Measurements from ENCODE around the gene IGF2BP2.
"Not testable (repeated sequence)": the region's sequence is repeated elsewhere in the genome, so short reads cannot be mapped to it uniquely, and the experiment has no call there.

Gene IGF2BP2

DNA sequence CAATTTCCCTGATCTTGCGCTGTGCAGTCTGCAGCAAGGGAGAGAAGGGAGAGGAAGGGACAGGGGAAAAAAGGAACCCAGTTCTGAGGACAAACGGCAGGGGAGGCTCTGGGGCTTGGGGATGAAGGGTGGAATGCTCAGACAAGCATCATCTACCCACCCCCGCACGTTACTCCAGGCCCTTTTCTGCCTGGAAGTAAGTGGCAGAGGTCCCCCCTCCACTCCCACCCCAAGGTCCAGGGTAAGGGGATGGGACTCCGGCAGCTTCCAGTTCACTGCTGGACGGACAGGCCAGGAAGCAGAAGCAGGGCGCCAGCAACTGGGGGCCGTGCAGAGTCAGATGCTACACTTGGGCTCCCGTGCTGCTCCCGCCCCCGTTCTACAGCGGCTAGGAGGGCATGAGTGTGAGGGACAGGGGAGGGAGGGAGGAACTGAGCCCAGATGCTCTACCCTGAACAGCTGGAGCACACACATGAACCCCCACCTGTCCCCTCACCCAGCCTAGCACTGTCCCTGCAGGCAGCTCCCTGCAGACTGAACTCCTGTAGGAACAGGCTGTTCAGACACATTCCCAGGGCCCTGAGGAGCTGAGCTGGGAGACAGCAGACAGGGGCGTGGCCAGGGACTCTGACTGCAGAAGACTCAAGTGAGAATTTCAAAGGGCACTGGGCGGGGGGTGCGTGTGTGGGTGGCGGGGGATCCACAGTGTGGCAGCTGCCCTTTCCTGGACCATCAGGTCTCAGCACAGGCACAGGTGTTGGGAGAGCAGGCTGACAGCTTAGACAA is 179.1 kb downstream of the IGF2BP2 start:
- no peak for DNase-seq (ENCODE audit: low read depth in 2 of 2)

GRCh38 chr3:185645191-185645590 is 179.7 kb downstream of the IGF2BP2 start:
- not testable (repeated sequence) for DNase-seq (ENCODE audit: low read depth in 2 of 2)

GRCh38 chr3:185640308-185640707 is 184.5 kb downstream of the IGF2BP2 start:
- no peak for DNase-seq (ENCODE audit: low read depth in 2 of 2)

DNA sequence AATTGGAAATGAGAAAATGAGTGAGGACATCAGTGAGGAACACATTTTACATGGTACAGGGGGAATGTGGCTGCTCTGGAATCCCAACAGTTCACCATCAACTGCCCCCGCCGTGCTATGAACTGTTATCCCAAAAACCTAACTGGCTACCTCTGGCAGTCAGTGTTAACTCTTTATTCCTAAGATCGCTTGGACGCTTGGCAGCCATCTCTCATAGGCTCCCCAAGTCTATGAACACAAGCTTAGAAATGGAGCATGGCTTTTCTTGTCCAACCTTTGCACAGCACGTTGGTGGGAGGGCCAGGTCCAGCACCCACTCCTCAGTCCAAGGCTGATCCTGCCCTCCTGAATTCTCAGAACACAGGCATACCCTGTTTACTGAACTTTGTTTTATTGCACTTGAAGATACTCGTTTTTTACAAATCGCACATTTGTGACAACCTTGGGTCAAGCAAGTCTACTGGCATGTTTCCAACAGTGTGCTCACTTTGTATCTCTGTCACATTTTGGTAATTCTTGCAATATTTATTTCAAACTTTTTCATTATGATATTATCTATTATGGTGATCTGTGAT is 185.1 kb downstream of the IGF2BP2 start:
- DNase-seq (ENCODE audit: low read depth in 2 of 2), result no peak

GRCh38 chr3:185638651-185639050 is 186.2 kb downstream of the IGF2BP2 start:
- DNase-seq (ENCODE audit: low read depth in 2 of 2), result not testable (repeated sequence)

- DNase-seq (ENCODE audit: low read depth in 2 of 2), result no peak
These were observed 187.5 kb downstream of the IGF2BP2 start for GRCh38 chr3:185637388-185637787.

DNA sequence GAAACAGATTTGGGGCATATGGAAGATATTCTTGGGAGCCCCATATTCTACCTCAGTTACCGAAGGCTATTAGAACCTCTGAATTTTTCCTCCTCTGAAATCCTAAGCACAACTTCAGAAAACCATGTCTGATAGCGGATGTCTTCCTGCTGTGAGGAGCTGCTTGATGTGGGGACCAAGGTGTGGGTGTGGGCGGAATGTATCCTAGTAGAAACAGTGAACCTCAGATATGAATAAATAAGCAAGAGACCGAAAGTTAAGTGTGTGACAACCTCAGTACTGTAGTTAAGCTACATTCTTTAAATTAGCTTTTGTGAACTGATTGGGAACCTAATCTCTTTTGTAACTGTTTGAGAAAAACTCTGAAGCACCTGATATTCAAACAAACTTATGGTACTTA is 191.8 kb downstream of the IGF2BP2 start:
- DNase-seq (ENCODE audit: low read depth in 2 of 2), result no peak

DNA sequence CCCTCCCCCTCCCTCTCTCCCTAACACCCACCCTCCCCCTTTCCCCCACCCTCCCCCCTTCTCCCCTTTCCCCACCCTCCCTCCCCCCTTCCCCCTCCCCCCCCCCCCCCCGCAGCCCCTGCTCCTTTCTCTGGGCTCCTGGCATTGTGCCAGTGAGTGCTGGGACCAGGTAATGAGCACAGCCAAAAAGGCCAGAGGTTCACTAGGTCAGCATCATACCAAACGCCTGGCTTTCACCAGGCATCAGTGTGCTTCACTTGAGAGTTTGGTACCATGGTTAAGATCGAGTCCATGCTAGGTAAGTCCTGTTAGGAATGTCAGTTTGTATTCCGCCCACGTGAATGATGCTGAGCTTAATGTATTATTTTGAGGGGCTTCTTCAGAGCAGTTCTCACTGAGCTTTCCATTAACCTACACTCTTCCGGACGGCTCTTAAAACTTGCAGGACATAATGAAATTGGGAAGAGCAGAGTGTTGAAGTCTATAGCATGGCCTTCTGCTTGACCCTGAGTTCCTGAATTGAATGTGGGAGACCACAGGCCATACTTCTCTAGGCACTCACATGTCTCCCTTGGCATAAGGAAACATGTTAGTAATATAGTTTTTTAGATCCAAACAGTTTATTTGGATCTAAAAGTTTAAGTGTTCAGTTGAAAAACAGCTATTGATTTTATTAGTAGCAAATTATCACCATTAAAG is 193.2 kb downstream of the IGF2BP2 start:
- DNase-seq (ENCODE audit: low read depth in 2 of 2), result no peak

DNA sequence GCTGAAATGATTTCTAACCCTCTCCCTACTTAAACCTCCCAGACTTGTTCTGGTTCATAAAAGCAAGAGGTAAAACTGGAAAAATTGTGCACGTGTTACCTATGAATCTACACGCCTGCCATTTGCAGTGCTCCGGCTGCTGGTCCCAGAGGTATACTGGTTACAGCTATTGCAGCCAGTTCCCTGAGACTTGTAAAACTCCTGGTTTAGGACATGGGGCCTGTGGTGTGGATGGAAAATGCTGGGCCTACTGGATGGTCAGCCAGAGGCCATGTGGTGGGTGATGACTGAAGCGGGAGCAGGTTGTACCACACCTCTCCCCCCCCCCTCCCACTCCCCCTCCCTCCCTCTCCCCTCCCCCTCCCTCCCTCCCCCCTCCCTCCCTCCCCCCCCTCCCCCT is 193.7 kb downstream of the IGF2BP2 start:
- no peak for DNase-seq (ENCODE audit: low read depth in 2 of 2)

DNA sequence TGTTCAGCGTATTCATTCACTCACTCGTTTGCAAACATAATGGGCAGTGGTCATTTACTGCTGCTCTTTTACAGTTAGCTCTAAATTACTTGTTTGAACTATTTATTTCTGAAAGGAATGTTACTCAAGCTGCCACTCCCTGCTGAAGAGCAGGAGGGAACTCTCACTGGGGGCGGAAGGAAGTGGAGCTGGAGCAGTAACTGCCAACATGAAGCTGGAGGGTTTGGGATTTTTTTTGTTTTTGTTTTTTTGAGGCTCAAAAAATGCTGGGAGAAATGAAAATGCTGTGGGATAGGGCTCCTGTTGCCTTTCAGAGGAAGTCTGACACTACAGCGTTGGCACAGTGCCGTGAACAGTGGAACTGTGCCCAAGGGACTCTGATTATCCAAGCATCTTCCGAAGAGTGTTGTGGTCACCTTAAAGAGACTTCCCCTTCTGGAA is 194.6 kb downstream of the IGF2BP2 start:
- no peak for DNase-seq (ENCODE audit: low read depth in 2 of 2)

GRCh38 chr3:185629554-185630181 is 195.2 kb downstream of the IGF2BP2 start:
- no peak for DNase-seq (ENCODE audit: low read depth in 2 of 2)

DNA sequence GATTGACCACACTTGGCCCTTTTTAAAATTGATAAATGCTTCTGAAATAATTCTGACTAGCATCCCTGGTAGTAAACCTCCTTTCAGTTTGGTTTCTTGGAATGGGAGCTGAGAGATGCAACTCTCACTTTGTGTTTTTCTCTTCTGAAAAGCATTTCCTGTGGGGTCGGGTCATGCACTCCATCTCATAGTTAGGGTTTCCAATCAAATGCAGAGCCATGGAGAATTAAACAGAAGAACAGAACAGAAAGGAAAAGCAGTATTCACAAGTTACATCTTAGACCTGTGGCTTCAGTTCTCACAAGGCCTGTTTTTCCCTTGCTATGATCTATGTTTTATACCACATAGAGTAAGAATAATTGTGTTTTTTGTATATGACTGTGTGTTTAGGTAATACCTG is 199.1 kb downstream of the IGF2BP2 start:
- no peak for DNase-seq (ENCODE audit: low read depth in 2 of 2)

DNA sequence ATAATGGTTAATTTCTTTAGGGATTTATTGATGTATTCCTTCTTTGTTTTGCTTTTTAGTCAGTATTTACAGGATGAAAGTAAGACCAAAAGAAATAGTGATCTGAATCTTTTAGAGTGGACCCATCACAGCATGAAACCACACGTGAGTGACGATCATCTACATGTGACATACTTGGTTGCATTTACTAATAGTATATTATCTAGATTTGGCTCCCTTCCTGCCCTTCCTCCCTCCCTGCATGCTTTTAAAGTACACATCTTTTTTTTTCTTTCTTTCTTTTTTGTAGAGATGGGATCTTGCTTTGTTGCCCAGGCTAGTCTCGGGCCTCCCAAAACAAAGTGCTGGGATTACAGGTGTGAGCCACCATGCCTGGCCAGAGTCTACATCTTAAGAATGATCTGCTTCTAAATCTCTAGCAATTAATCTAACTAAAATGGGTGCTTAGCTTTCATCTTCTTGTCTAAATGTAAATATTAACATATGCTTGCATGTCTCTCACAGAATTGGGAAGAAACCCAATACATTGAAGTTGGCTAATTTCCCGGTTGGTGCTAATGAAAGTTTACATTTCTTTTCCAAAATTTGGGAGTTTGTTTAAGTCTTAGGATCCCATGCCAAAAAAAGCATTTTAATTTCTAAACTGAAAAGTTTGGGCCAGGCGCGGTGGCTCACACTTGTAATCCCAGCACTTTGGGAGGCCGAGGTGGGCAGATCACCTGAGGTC is 200.7 kb downstream of the IGF2BP2 start:
- no peak for DNase-seq (ENCODE audit: low read depth in 2 of 2)

GRCh38 chr3:185613016-185613415 is 211.8 kb downstream of the IGF2BP2 start:
- DNase-seq (ENCODE audit: low read depth in 2 of 2), result no peak

DNA sequence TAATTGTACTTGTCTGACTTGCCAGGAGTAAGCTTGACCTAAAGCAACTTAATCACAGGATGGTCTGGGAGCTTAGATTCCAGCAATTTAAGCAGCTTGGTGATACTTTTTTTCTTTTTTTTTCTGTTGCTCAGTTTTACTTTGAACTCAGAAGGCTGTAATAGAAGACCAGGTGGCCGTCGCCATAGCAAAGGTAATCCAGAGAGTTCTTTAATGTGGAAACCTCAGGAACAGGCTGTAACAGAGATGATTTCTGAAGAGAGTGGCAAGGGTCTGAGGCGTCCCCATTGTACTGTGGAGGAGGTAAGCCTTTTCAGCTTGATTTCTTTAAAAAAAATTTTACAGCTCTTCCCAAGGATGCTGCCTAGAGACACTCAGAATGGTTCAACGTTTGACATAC is 218.6 kb downstream of the IGF2BP2 start:
- DNase-seq (ENCODE audit: low read depth in 2 of 2), result no peak

- DNase-seq (ENCODE audit: low read depth in 2 of 2), result no peak
These were observed 219.3 kb downstream of the IGF2BP2 start for GRCh38 chr3:185605566-185605965.

DNA sequence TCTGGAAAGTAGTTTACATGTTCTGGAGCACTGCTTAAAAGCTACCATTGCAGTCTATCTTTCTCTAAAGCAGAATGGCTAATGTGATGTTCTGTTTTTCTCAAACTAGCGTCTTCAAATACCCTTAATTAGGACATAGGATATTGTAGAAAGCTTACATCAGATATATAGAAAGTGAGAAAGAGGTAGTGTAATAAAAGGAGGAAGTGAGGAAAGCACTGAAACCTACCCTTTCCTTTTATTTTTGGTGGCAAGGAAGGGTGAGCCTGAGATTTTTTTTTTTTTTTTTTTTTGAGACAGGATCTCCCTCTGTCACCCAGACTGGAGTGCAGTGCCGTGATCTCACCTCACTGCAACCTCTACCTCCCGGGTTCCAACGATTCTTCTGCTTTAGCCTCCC is 229.3 kb downstream of the IGF2BP2 start:
- DNase-seq (ENCODE audit: low read depth in 2 of 2), result no peak

DNA sequence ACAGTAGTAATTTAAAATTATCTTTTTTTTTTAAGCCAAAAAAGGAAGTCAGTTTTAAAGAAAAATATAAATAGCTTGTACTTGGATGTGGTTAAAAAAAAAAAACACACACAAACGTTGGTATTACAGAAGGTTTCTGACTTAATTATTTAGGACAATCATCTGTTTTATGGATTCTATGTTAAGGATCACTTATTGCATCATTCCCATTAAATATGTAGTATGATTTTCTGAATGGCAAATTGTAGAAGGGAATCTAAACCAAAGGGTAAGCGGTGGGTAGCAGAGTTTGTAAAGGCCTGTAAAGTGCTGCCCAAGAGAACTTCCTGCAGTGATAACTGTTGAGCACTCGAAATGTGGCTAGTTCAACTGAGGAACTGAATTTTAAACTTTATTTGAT is 230.8 kb downstream of the IGF2BP2 start:
- no peak for DNase-seq (ENCODE audit: low read depth in 2 of 2)

Measured in stimulated activated CD8-positive, alpha-beta memory T cell treated with anti-CD3 and anti-CD28 coated beads, Interleukin-2, amount 100 ng/mL, for 48 hours (primary cell).